ENCODE measurements around the gene LRRC51.

LRRC51 gene

GRCh38 chr11:72124046-72124445, 43.4 kb downstream of the LRRC51 start:
- no peaks in the 10 kb centered on the region for H3F3A ChIP-seq (ENCODE audit: insufficient read depth, low read length)
- TF ChIP-seq EZH2phosphoT487 (IDR thresholded peaks at IDR 0.05; ENCODE audit: low read length), result no peak
- no peak for TF ChIP-seq CTCF (IDR thresholded peaks at IDR 0.05; ENCODE audit: low read length)
- TF ChIP-seq EZH2 (optimal IDR thresholded peaks at IDR 0.05; ENCODE audit: low read depth, low read length), result no peak
- no peak overlapping the region for H3K27ac ChIP-seq (ENCODE audit: low read length)
- no peaks in the 10 kb centered on the region for H4K20me1 ChIP-seq (ENCODE audit: insufficient read depth, low read length)
- H3K79me2 ChIP-seq (ENCODE audit: low read length), result no peaks in the 10 kb centered on the region
- H3K27me3 ChIP-seq (replicated peaks; ENCODE audit: insufficient read depth, low read length), result no peaks in the 10 kb centered on the region
- H3K4me2 ChIP-seq (ENCODE audit: low read depth, low read length), result no peak overlapping the region
- no peak overlapping the region for H3K9ac ChIP-seq (ENCODE audit: low read length)
- no peaks in the 10 kb centered on the region for H3K9me2 ChIP-seq (replicated peaks; ENCODE audit: insufficient read depth, low read length)
- H2AFZ ChIP-seq (ENCODE audit: low read length), result no peak overlapping the region
- DNase-seq, result no peak
- no peak overlapping the region for H3K4me3 ChIP-seq (ENCODE audit: low read length)
- H3K36me3 ChIP-seq (replicated peaks; ENCODE audit: insufficient read depth, low read length), result no peaks in the 10 kb centered on the region
- H3K4me1 ChIP-seq (ENCODE audit: low read length), result no peaks in the 10 kb centered on the region
- H3K9me3 ChIP-seq (replicated peaks; ENCODE audit: insufficient read depth, low read length), result no peaks in the 10 kb centered on the region

- TF ChIP-seq EZH2phosphoT487 (IDR thresholded peaks at IDR 0.05; ENCODE audit: low read length) (no peak), CTCF (IDR thresholded peaks at IDR 0.05; ENCODE audit: low read length) (no peak), EZH2 (optimal IDR thresholded peaks at IDR 0.05; ENCODE audit: low read depth, low read length) (no peak)
- H3F3A ChIP-seq (ENCODE audit: insufficient read depth, low read length), result no peaks in the 10 kb centered on the region
- no peak overlapping the region for H3K4me2 ChIP-seq (ENCODE audit: low read depth, low read length)
- H3K36me3 ChIP-seq (replicated peaks; ENCODE audit: insufficient read depth, low read length), result no peaks in the 10 kb centered on the region
- H3K9me2 ChIP-seq (replicated peaks; ENCODE audit: insufficient read depth, low read length), result no peaks in the 10 kb centered on the region
- H3K27me3 ChIP-seq (replicated peaks; ENCODE audit: insufficient read depth, low read length), result no peaks in the 10 kb centered on the region
- H3K9me3 ChIP-seq (replicated peaks; ENCODE audit: insufficient read depth, low read length), result no peaks in the 10 kb centered on the region
- no peaks in the 10 kb centered on the region for H3K79me2 ChIP-seq (ENCODE audit: low read length)
- no peak overlapping the region for H3K9ac ChIP-seq (ENCODE audit: low read length)
- no peak overlapping the region for H3K4me3 ChIP-seq (ENCODE audit: low read length)
- H3K4me1 ChIP-seq (ENCODE audit: low read length), result no peaks in the 10 kb centered on the region
- H4K20me1 ChIP-seq (ENCODE audit: insufficient read depth, low read length), result no peaks in the 10 kb centered on the region
- no peak overlapping the region for H2AFZ ChIP-seq (ENCODE audit: low read length)
- no peak overlapping the region for H3K27ac ChIP-seq (ENCODE audit: low read length)
- no peak for DNase-seq
Observed at GRCh38 chr11:72125956-72126355, 45.3 kb downstream of the LRRC51 start.

GRCh38 chr11:72127923-72128322, 47.3 kb downstream of the LRRC51 start:
- H3K9ac ChIP-seq (ENCODE audit: low read length), result no peak overlapping the region
- H2AFZ ChIP-seq (ENCODE audit: low read length), result no peak overlapping the region
- no peaks in the 10 kb centered on the region for H3K9me3 ChIP-seq (replicated peaks; ENCODE audit: insufficient read depth, low read length)

More at GRCh38 chr11:72127923-72128322, 47.3 kb downstream of the LRRC51 start:
- H4K20me1 ChIP-seq (ENCODE audit: insufficient read depth, low read length), result no peaks in the 10 kb centered on the region
- no peaks in the 10 kb centered on the region for H3K9me2 ChIP-seq (replicated peaks; ENCODE audit: insufficient read depth, low read length)
- H3K27ac ChIP-seq (ENCODE audit: low read length), result no peak overlapping the region
- H3K27me3 ChIP-seq (replicated peaks; ENCODE audit: insufficient read depth, low read length), result no peaks in the 10 kb centered on the region
- H3F3A ChIP-seq (ENCODE audit: insufficient read depth, low read length), result no peaks in the 10 kb centered on the region
- no peaks in the 10 kb centered on the region for H3K4me1 ChIP-seq (ENCODE audit: low read length)
- no peak for DNase-seq
- no peak overlapping the region for H3K4me3 ChIP-seq (ENCODE audit: low read length)
- H3K79me2 ChIP-seq (ENCODE audit: low read length), result no peaks in the 10 kb centered on the region
- no peak for TF ChIP-seq CTCF (IDR thresholded peaks at IDR 0.05; ENCODE audit: low read length)
- TF ChIP-seq EZH2phosphoT487 (IDR thresholded peaks at IDR 0.05; ENCODE audit: low read length), result no peak
- no peak for TF ChIP-seq EZH2 (optimal IDR thresholded peaks at IDR 0.05; ENCODE audit: low read depth, low read length)
- H3K36me3 ChIP-seq (replicated peaks; ENCODE audit: insufficient read depth, low read length), result no peaks in the 10 kb centered on the region
- H3K4me2 ChIP-seq (ENCODE audit: low read depth, low read length), result no peak overlapping the region
